ENCODE data around the gene LLGL1. TPM values are rescaled to one million over a fixed set of nuclear protein-coding genes. Genes with fewer than 3 reads are reported as not detected.

Gene LLGL1
- total RNA-seq = 10 to 100 TPM in 3 of 4 donors, 1 to 10 TPM in 1; 7.5 to 19.0 (median 15.4) TPM

DNA sequence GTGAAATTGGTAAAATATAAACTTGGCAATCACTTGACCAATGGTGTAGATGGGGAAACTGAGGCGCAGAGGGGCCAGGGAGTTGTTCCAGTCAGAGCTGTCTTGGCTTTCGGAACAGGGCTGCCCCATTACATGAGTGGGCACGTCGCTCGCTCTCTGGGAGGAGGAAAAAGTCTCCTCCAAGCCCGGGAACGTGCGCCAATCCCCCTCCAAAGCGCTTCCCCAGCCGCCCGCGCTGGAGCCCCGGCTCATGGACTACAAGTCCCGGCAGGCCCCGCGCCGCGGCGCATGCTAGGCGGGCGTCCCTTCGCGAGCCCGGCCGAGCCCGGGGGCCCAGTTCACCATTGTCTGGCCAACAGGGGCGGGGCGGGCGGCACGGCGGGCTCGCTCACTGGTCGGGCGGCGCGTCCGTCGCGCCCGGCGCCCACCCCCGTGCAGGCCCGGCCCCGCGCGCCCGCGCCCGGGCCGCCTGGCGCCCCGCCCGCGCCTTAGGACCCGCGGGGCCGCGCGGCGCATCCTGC is at the start of gene LLGL1:
Gene LLGL1, plus strand, starts transcription at position 515 of the 521 bp plus-strand sequence. CDS start 48 bp downstream, outside the sequence.
- TF ChIP-seq, protein P1, sequence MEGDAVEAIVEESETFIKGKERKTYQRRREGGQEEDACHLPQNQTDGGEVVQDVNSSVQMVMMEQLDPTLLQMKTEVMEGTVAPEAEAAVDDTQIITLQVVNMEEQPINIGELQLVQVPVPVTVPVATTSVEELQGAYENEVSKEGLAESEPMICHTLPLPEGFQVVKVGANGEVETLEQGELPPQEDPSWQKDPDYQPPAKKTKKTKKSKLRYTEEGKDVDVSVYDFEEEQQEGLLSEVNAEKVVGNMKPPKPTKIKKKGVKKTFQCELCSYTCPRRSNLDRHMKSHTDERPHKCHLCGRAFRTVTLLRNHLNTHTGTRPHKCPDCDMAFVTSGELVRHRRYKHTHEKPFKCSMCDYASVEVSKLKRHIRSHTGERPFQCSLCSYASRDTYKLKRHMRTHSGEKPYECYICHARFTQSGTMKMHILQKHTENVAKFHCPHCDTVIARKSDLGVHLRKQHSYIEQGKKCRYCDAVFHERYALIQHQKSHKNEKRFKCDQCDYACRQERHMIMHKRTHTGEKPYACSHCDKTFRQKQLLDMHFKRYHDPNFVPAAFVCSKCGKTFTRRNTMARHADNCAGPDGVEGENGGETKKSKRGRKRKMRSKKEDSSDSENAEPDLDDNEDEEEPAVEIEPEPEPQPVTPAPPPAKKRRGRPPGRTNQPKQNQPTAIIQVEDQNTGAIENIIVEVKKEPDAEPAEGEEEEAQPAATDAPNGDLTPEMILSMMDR (IDR thresholded peaks at IDR 0.05) = no peak
- no peak for TF ChIP-seq POLR2A (IDR thresholded peaks at IDR 0.05)
- H3K4me3 ChIP-seq = peak within 1 kb of the TSS; percentile 51 to 81 (median 72)
- no peaks in the 10 kb centered on the region for H3K9me3 ChIP-seq
- H3K27ac ChIP-seq = peak within 1 kb of the TSS; percentile 18 to 75 (median 48)
- no peaks in the 10 kb centered on the region for H3K36me3 ChIP-seq
- peak; percentile 96 to 98 (median 97) for DNase-seq
- peaks cover 3 to 18% (median 11%) of the 10 kb centered on the region in 4 donors for H3K4me1 ChIP-seq
- H3K27me3 ChIP-seq = no peaks in the 10 kb centered on the region

DNA sequence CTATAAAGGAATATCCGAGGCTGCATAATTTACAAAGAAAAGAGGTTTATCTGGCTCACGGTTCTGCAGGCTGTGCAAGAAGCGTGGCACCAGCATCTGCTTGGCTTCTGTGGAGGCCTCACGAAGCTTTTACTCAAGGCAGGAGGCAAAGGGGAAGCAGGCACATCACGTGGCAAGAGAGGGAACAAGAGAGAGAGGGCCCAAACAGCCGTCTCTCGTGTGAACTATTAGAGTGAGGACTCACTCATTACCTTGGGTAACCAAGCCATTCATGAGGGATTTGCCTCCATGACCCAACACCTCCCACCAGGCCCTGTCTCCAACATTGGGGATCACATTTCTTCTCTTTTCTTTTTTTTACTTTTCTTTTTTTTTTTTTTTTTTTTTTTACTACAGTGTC is 49.3 kb upstream of the LLGL1 start:
- peak in 2 of 3 donors; percentile 52 to 63 for DNase-seq

DNA sequence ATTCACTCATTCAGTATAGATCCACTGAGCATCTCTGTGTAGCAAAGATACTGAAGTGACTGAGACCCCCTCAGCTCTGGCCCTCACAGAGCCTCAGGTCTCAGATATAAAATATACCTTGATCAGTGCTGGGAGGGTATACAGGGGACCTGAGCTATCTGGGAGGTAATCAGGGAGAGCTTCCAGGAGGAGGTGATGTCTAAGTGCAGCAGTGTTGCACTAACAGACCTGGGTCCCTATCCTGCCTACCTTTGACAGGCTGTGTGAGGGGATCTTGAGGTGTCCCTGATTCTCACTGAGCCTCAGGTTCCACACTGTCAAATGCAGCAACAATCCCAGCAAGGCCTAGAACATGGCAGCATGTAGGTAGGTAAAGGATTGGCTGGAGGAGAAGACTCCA is 48.3 kb upstream of the LLGL1 start:
- no peak for TF ChIP-seq POLR2A (IDR thresholded peaks at IDR 0.05)
- TF ChIP-seq, protein P1 (IDR thresholded peaks at IDR 0.05) = no peak
- no peaks in the 10 kb centered on the region for H3K9me3 ChIP-seq

More for the DNA sequence above, 49.3 kb upstream of the LLGL1 start:
- no peaks in the 10 kb centered on the region for H3K9me3 ChIP-seq
- H3K4me1 ChIP-seq = no peaks in the 10 kb centered on the region
- TF ChIP-seq, protein P1 (IDR thresholded peaks at IDR 0.05) = no peak
- H3K27ac ChIP-seq = no peak overlapping the region
- no peaks in the 10 kb centered on the region for H3K36me3 ChIP-seq
- no peak overlapping the region for H3K4me3 ChIP-seq
- H3K27me3 ChIP-seq = no peaks in the 10 kb centered on the region

DNA sequence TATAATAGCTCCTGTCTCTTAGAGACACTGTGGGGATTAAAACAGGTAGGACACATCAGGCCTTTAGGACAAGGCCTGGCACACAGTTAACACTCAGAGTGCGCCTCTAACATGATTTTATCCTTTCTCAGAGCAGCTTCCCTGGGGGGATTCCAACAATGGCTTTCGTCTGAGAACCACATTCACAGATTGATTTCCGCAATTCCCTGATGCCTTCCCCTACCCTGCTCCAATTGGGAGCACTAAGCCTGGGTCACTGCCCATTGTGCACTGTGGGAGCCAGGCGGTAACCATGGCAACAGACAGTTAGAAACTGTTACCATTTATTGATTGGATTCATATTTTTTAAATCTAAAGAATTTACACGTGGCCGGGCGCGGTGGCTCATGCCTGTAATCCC is 47.7 kb upstream of the LLGL1 start:
- H3K36me3 ChIP-seq = no peaks in the 10 kb centered on the region
- no peak for TF ChIP-seq POLR2A (IDR thresholded peaks at IDR 0.05)
- TF ChIP-seq, protein P1 (IDR thresholded peaks at IDR 0.05) = no peak
- DNase-seq = no peak
- no peaks in the 10 kb centered on the region for H3K9me3 ChIP-seq
- H3K27me3 ChIP-seq = no peaks in the 10 kb centered on the region
- no peak overlapping the region for H3K27ac ChIP-seq
- H3K4me1 ChIP-seq = peaks cover 0 to 11% (median 1%) of the 10 kb centered on the region in 4 donors
- no peak overlapping the region for H3K4me3 ChIP-seq

More for the DNA sequence above, 48.3 kb upstream of the LLGL1 start:
- Histone ChIP-seq H3K27me3 (no peaks in the 10 kb centered on the region), H3K4me3 (no peak overlapping the region), H3K36me3 (no peaks in the 10 kb centered on the region), H3K27ac (no peak overlapping the region), H3K4me1 (peaks cover 0 to 5% (median 0%) of the 10 kb centered on the region in 4 donors)
- no peak for DNase-seq

GRCh38 chr17:18179196-18179595 is 46.2 kb upstream of the LLGL1 start:
- Histone ChIP-seq H3K27ac (no peak overlapping the region), H3K4me3 (no peak overlapping the region), H3K9me3 (no peaks in the 10 kb centered on the region), H3K4me1 (peaks cover 0 to 12% (median 1%) of the 10 kb centered on the region in 4 donors), H3K27me3 (no peaks in the 10 kb centered on the region), H3K36me3 (no peaks in the 10 kb centered on the region)
- no peak for TF ChIP-seq POLR2A (IDR thresholded peaks at IDR 0.05)
- TF ChIP-seq, protein P1 (IDR thresholded peaks at IDR 0.05) = no peak
- DNase-seq = no peak
